ENCODE data around the gene ZDHHC11B. TPM values are rescaled to one million over a fixed set of nuclear protein-coding genes. Genes with fewer than 3 reads are reported as not detected.
"Not testable (repeated sequence)": the region's sequence is repeated elsewhere in the genome, so short reads cannot be mapped to it uniquely, and the experiment has no call there.

ZDHHC11B gene
- total RNA-seq, 2 donors from 2014 or later = 0.75 to 1.3 TPM

DNA sequence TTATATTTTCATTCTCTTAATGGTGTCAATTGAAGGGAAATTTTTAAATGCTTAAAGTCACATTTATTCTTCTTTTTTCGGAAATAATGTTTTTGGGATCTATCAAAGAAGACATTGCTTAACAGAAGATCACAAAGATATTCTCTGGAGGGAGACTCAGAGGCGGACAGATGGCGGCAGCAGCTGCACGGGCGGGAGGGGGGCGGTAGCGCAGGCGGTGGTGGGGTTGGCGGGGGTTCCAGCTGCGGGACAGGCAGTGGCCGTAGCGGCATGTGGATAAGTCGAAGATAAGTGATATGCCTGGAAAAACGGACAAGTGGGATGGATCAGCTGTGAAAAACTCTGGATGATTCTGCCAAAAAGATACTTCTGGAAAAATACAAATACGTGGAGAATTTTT is 31.6 kb upstream of the ZDHHC11B start:
- Histone ChIP-seq H3K27me3 (ENCODE audit: control insufficient read depth, insufficient read depth, low read length, poor library complexity, severe bottlenecking) (no peaks in the 10 kb centered on the region), H3K9ac (ENCODE audit: extremely low read depth, low read length, poor library complexity, severe bottlenecking) (no peak overlapping the region), H3K9me3 (ENCODE audit: control insufficient read depth, low read length) (no peaks in the 10 kb centered on the region), H3K27ac (ENCODE audit: low read depth, low read length) (no peak overlapping the region), H3K36me3 (ENCODE audit: control insufficient read depth, insufficient read depth, low read length) (no peaks in the 10 kb centered on the region), H3K4me1 (ENCODE audit: control insufficient read depth, insufficient read depth, low read length) (no peaks in the 10 kb centered on the region), H3K4me3 (ENCODE audit: low read length) (no peak overlapping the region)
- 92 to 98% methylated on average over 6 to 15 of the region's 15 CpGs for WGBS, 2 experiments (ENCODE audit: insufficient coverage in 1 of 2, insufficient read length in 1 of 2)
- DNase-seq = no peak
- TF ChIP-seq, protein P1, sequence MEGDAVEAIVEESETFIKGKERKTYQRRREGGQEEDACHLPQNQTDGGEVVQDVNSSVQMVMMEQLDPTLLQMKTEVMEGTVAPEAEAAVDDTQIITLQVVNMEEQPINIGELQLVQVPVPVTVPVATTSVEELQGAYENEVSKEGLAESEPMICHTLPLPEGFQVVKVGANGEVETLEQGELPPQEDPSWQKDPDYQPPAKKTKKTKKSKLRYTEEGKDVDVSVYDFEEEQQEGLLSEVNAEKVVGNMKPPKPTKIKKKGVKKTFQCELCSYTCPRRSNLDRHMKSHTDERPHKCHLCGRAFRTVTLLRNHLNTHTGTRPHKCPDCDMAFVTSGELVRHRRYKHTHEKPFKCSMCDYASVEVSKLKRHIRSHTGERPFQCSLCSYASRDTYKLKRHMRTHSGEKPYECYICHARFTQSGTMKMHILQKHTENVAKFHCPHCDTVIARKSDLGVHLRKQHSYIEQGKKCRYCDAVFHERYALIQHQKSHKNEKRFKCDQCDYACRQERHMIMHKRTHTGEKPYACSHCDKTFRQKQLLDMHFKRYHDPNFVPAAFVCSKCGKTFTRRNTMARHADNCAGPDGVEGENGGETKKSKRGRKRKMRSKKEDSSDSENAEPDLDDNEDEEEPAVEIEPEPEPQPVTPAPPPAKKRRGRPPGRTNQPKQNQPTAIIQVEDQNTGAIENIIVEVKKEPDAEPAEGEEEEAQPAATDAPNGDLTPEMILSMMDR (conservative IDR thresholded peaks at IDR 0.05) = no peak
- Mint-ChIP-seq H3K4me3 (no peak overlapping the region), H3K27ac (no peak overlapping the region), H3K4me1 (peaks cover 8% of the 10 kb centered on the region), H3K9me3 (peaks cover 2% of the 10 kb centered on the region), H3K27me3 (ENCODE audit: insufficient read depth) (no peaks in the 10 kb centered on the region), H3K36me3 (ENCODE audit: low read depth) (peaks cover 14% of the 10 kb centered on the region)

DNA sequence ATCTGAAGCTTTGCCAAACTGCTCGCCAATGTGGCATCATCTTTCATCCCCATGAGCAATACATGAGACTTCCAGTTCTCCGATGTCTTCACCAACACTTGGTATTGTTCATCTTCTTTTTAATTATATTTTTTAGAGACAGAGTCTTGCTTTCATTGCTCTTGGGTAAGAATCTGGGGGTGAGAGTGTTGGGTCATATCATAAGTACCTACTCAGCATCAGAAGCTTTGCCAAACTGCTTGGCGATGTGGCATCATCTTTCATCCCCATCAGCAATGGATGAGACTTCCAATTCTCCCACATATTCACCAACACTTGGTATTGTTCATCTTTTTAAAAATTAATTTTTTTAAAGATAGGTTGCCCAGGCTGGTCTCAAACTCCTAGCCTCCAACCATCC is 30.9 kb upstream of the ZDHHC11B start:
- H3K27ac ChIP-seq (ENCODE audit: low read depth, low read length) = no peak overlapping the region
- H3K9me3 ChIP-seq (ENCODE audit: control insufficient read depth, low read length) = no peaks in the 10 kb centered on the region
- TF ChIP-seq, protein P1 (conservative IDR thresholded peaks at IDR 0.05) = no peak
- no peaks in the 10 kb centered on the region for H3K27me3 ChIP-seq (ENCODE audit: control insufficient read depth, insufficient read depth, low read length, poor library complexity, severe bottlenecking)
- Mint-ChIP-seq H3K4me1 (peaks cover 8% of the 10 kb centered on the region), H3K9me3 (peaks cover 2% of the 10 kb centered on the region), H3K4me3 (no peak overlapping the region), H3K36me3 (ENCODE audit: low read depth) (peaks cover 14% of the 10 kb centered on the region), H3K27me3 (ENCODE audit: insufficient read depth) (no peaks in the 10 kb centered on the region), H3K27ac (no peak overlapping the region)
- H3K36me3 ChIP-seq (ENCODE audit: control insufficient read depth, insufficient read depth, low read length) = no peaks in the 10 kb centered on the region
- H3K9ac ChIP-seq (ENCODE audit: extremely low read depth, low read length, poor library complexity, severe bottlenecking) = no peak overlapping the region
- no peak for DNase-seq
- WGBS, 2 experiments (ENCODE audit: insufficient coverage in 1 of 2, insufficient read length in 1 of 2) = 93 to 100% methylated on average over 1 to 3 of the region's 3 CpGs
- H3K4me3 ChIP-seq (ENCODE audit: low read length) = no peak overlapping the region
- H3K4me1 ChIP-seq (ENCODE audit: control insufficient read depth, insufficient read depth, low read length) = no peaks in the 10 kb centered on the region

DNA sequence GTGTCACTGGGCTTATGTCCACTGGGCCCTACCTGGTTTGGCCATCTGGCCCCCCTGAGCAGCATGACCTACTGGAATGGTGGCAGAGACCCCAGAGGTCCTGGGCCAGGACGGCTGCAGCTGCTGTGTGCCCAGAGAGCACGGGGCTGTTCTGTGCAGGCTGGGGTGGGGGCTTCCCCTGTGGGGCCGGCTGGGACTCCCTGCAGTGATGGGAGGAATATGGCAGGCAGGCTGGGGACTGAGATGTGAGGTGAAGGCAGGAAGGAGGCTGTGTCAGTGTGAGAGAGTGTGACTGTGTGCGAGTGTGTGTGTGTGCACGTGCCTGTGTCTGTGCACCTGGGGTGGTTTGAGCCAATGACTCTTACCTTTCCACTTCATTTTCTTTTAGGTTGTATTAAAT is 29.0 kb upstream of the ZDHHC11B start:
- not testable (repeated sequence) for H3K9ac ChIP-seq (ENCODE audit: extremely low read depth, low read length, poor library complexity, severe bottlenecking); H3K27ac Mint-ChIP-seq; H3K4me1 ChIP-seq (ENCODE audit: control insufficient read depth, insufficient read depth, low read length); H3K27ac ChIP-seq (ENCODE audit: low read depth, low read length); DNase-seq; H3K36me3 ChIP-seq (ENCODE audit: control insufficient read depth, insufficient read depth, low read length); H3K9me3 Mint-ChIP-seq; H3K9me3 ChIP-seq (ENCODE audit: control insufficient read depth, low read length); H3K27me3 ChIP-seq (ENCODE audit: control insufficient read depth, insufficient read depth, low read length, poor library complexity, severe bottlenecking); H3K4me1 Mint-ChIP-seq; H3K27me3 Mint-ChIP-seq (ENCODE audit: insufficient read depth); H3K4me3 Mint-ChIP-seq; H3K4me3 ChIP-seq (ENCODE audit: low read length)
- peaks cover 14% of the 10 kb centered on the region for H3K36me3 Mint-ChIP-seq (ENCODE audit: low read depth)
- WGBS, 2 experiments (ENCODE audit: insufficient coverage in 1 of 2, insufficient read length in 1 of 2) = no CpG with 5 or more reads among the region's 5 CpGs

DNA sequence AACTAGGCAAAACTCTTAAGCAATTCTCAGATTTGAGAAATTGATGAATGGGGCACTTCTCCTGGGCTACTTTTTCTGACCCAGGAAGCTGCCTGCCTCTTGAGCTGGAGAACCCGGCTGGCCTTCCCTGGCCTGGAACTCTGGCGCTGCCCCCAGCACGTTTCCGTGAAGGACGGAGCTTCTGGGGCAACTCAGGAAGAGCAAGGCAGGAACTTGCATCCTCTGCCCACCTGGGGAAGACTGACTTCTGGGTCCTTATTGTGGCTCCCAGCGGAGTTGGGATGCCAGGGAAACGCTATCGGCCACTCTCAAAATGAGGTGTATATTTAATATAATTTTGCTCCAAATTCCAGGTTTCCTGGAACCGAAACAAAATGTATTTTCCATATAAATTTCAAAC is 26.9 kb upstream of the ZDHHC11B start:
- H3K27me3 Mint-ChIP-seq (ENCODE audit: insufficient read depth); H3K36me3 Mint-ChIP-seq (ENCODE audit: low read depth); H3K27ac ChIP-seq (ENCODE audit: low read depth, low read length); H3K9ac ChIP-seq (ENCODE audit: extremely low read depth, low read length, poor library complexity, severe bottlenecking); H3K4me3 ChIP-seq (ENCODE audit: low read length); H3K9me3 ChIP-seq (ENCODE audit: control insufficient read depth, low read length); H3K27ac Mint-ChIP-seq; H3K27me3 ChIP-seq (ENCODE audit: control insufficient read depth, insufficient read depth, low read length, poor library complexity, severe bottlenecking); H3K4me1 Mint-ChIP-seq; H3K4me3 Mint-ChIP-seq; H3K4me1 ChIP-seq (ENCODE audit: control insufficient read depth, insufficient read depth, low read length); H3K9me3 Mint-ChIP-seq; H3K36me3 ChIP-seq (ENCODE audit: control insufficient read depth, insufficient read depth, low read length): not testable (repeated sequence)
- WGBS, 2 experiments (ENCODE audit: insufficient coverage in 1 of 2, insufficient read length in 1 of 2) = 73% methylated on average over 7 of the region's 9 CpGs; no CpG with 5 or more reads in 1 of the 2 experiments
- TF ChIP-seq, protein P1 (conservative IDR thresholded peaks at IDR 0.05) = peak; percentile 15
- DNase-seq = peak; percentile 56

DNA sequence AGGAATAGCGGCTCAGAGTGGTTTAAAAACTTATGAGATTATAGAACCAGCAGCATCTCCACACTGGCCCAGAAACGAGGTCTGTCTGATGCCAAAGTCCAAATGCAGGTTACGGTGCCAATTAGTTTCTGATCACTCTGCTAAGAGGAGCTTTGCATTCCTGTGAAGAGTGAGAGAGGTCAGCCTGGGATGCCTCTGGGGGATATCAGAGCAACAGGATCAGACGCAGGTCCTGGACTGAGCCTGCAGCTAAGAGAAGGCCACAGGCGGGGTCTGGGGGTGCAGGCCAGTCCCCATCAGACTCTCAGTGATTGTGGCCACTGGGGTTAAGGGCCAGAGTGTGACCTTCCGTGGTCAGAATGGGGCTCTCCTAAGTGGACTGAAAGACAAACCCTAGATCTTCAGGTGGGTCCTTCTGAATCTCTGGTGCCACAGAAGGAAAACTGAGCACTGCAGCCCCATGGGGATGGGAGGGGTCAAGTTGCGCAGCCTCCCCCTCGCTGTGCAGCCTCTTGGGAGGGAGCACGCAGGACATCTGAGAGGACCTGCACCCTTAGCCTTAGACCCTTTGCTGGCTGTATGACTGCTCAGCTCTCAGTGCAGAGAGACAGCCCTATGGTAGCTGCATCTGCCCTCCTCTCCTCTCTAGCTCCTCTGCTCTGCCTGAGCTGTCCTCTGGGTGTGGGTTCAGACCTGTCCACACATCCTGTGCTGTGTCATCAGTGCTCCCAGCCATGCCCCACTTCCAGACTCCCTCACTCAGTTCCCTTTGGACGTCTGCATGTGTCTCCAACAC is 23.4 kb upstream of the ZDHHC11B start:
- not testable (repeated sequence) for H3K36me3 Mint-ChIP-seq (ENCODE audit: low read depth); H3K4me3 ChIP-seq (ENCODE audit: low read length); H3K4me3 Mint-ChIP-seq; H3K9ac ChIP-seq (ENCODE audit: extremely low read depth, low read length, poor library complexity, severe bottlenecking); DNase-seq; H3K27me3 ChIP-seq (ENCODE audit: control insufficient read depth, insufficient read depth, low read length, poor library complexity, severe bottlenecking); H3K9me3 ChIP-seq (ENCODE audit: control insufficient read depth, low read length); H3K27me3 Mint-ChIP-seq (ENCODE audit: insufficient read depth); H3K9me3 Mint-ChIP-seq; H3K4me1 Mint-ChIP-seq; H3K27ac Mint-ChIP-seq; H3K4me1 ChIP-seq (ENCODE audit: control insufficient read depth, insufficient read depth, low read length); H3K36me3 ChIP-seq (ENCODE audit: control insufficient read depth, insufficient read depth, low read length); H3K27ac ChIP-seq (ENCODE audit: low read depth, low read length)
- 91 to 100% methylated on average over 1 to 3 of the region's 10 CpGs for WGBS, 2 experiments (ENCODE audit: insufficient coverage in 1 of 2, insufficient read length in 1 of 2)
